ENCODE results near the gene OR10H2.

OR10H2 gene

DNA sequence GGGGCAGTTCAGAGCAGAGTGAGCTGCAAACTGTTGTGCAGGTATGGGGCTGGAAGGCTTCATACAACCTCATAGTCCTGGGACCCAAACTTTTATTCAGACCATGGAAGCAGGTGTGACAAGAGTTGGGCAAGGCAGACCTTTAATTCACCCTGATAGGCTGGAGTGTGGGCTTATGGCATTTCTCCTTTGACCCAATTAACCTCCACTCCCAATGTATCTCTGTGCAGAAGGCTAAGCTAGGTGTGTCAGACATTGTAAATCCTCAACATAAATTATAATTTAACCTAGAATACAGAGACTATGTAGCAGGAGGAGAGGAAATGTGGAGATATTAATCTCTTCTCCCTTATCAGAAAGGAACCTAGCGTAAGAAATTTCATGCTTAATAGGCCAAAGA is 12.2 kb upstream of the OR10H2 start:
- Histone ChIP-seq H3K4me1 (ENCODE audit: control insufficient read depth, insufficient read depth, low read length) (no peaks in the 10 kb centered on the region), H3K9me3 (ENCODE audit: control insufficient read depth in 2 of 2, low read length in 2 of 2) (no peaks in the 10 kb centered on the region), H3K27ac (ENCODE audit: low read length) (no peak overlapping the region), H3K9ac (ENCODE audit: low read length in 2 of 2) (no peak overlapping the region), H3K4me3 (ENCODE audit: low read length in 2 of 2) (no peak overlapping the region), H3K36me3 (ENCODE audit: control insufficient read depth in 2 of 2, insufficient read depth in 2 of 2, low read length in 2 of 2) (no peaks in the 10 kb centered on the region), H3K27me3 (ENCODE audit: control insufficient read depth in 1 of 2, insufficient read depth in 2 of 2, low read length in 2 of 2) (peaks cover 9 to 15% of the 10 kb centered on the region in 2 donors)

DNA sequence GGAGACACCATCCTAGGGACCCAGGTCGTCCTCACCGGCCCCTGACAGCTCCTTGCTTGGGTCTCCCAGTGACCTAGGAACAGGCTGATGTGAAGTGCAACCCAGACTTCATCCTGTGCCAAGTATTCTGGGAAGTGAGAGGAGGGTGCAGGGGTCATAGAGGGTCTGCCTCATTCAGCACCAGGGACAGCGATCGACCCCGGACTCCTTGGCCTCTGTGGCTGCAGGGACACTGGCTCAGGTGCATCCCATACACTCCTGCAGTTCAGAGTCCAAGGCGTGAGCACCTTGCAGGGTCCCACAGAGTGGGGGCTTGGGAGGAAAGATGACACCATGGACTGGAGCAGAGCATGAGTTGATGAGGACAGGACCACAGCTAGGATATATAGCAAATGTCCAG is 10.0 kb upstream of the OR10H2 start:
- Histone ChIP-seq H3K4me3 (ENCODE audit: low read length in 2 of 2) (no peak overlapping the region), H3K9ac (ENCODE audit: low read length in 2 of 2) (no peak overlapping the region), H3K27me3 (ENCODE audit: control insufficient read depth in 1 of 2, insufficient read depth in 2 of 2, low read length in 2 of 2) (peaks cover 9 to 18% of the 10 kb centered on the region in 2 donors), H3K27ac (ENCODE audit: low read length) (no peak overlapping the region), H3K36me3 (ENCODE audit: control insufficient read depth in 2 of 2, insufficient read depth in 2 of 2, low read length in 2 of 2) (no peaks in the 10 kb centered on the region), H3K9me3 (ENCODE audit: control insufficient read depth in 2 of 2, low read length in 2 of 2) (no peaks in the 10 kb centered on the region), H3K4me1 (ENCODE audit: control insufficient read depth, insufficient read depth, low read length) (no peaks in the 10 kb centered on the region)

DNA sequence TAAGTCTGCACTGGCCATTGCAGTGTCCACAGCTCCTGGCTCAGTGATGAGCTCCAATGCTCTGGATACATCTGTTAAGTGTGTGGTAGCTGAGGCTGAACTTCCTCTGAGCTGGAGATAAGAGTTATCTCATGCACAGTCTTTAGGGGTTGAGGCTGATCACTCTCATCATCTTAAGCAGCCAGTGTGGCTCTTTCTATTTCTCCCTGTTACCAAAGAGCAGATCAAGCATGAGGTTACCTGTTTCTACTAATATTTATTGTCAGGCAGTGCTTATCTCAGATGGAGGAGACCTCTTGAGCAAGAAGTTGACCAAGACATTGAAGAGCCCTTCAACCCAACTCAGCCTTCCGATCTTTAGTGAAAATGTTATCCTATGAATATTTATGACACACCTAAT is 6.6 kb upstream of the OR10H2 start:
- peaks cover 14 to 25% of the 10 kb centered on the region in 2 donors for H3K27me3 ChIP-seq (ENCODE audit: control insufficient read depth in 1 of 2, insufficient read depth in 2 of 2, low read length in 2 of 2)
- H3K4me3 ChIP-seq (ENCODE audit: low read length in 2 of 2), result no peak overlapping the region
- no peaks in the 10 kb centered on the region for H3K4me1 ChIP-seq (ENCODE audit: control insufficient read depth, insufficient read depth, low read length)
- H3K9me3 ChIP-seq (ENCODE audit: control insufficient read depth in 2 of 2, low read length in 2 of 2), result no peaks in the 10 kb centered on the region
- H3K9ac ChIP-seq (ENCODE audit: low read length in 2 of 2), result no peak overlapping the region
- no peaks in the 10 kb centered on the region for H3K36me3 ChIP-seq (ENCODE audit: control insufficient read depth in 2 of 2, insufficient read depth in 2 of 2, low read length in 2 of 2)
- H3K27ac ChIP-seq (ENCODE audit: low read length), result no peak overlapping the region

DNA sequence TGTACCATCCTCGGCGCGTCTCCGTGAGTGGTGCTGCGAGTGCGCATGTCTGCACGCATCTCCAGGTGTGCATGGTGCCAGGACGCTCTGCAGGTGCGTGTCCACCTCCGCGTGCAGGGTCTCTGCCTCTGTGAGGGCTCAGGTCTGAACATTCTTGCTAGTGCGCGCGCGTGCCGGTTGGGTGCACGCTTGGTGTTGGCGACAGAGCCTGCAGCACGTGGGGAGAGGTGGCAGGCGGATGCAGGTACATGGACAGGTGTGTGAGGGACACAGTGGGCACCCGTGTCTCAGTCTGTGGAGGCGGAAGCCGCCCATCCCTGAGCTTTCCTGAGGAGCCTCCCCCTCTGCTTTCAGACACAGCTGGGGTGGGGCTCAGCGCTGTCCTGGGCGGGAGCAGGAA is 4.9 kb upstream of the OR10H2 start:
- H3K9ac ChIP-seq (ENCODE audit: low read length in 2 of 2), result no peak overlapping the region
- H3K4me1 ChIP-seq (ENCODE audit: control insufficient read depth, insufficient read depth, low read length), result no peaks in the 10 kb centered on the region
- no peak overlapping the region for H3K27ac ChIP-seq (ENCODE audit: low read length)
- no peak overlapping the region for H3K4me3 ChIP-seq (ENCODE audit: low read length in 2 of 2)
- peaks cover 8 to 14% of the 10 kb centered on the region in 2 donors for H3K27me3 ChIP-seq (ENCODE audit: control insufficient read depth in 1 of 2, insufficient read depth in 2 of 2, low read length in 2 of 2)
- H3K36me3 ChIP-seq (ENCODE audit: control insufficient read depth in 2 of 2, insufficient read depth in 2 of 2, low read length in 2 of 2), result no peaks in the 10 kb centered on the region
- H3K9me3 ChIP-seq (ENCODE audit: control insufficient read depth in 2 of 2, low read length in 2 of 2), result no peaks in the 10 kb centered on the region

DNA sequence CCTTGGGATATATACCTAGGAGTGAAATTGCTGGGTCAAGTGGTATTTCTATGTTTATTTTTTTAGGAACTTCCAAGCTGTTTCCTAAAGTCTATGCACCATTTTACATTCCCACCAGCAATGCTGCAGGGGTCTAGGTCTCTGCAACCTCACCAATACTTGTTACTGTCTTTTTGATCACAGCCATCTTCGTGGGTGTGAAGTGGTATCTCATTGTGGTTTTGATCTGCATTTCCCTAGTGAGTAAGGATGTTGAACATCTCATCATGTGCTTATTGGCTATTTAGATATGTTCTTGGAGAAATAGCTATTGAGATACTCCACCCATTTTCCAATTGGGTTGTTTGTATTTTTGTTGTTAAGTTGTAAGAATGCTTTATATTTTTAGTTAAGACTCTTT is 2.7 kb downstream of the OR10H2 start:
- H3K9me3 ChIP-seq (ENCODE audit: control insufficient read depth in 2 of 2, low read length in 2 of 2), result peaks cover 3 to 4% of the 10 kb centered on the region in 2 donors
- H3K27ac ChIP-seq (ENCODE audit: low read length), result no peak overlapping the region
- H3K9ac ChIP-seq (ENCODE audit: low read length in 2 of 2), result no peak overlapping the region
- no peak overlapping the region for H3K4me3 ChIP-seq (ENCODE audit: low read length in 2 of 2)
- no peaks in the 10 kb centered on the region for H3K36me3 ChIP-seq (ENCODE audit: control insufficient read depth in 2 of 2, insufficient read depth in 2 of 2, low read length in 2 of 2)
- no peaks in the 10 kb centered on the region for H3K4me1 ChIP-seq (ENCODE audit: control insufficient read depth, insufficient read depth, low read length)
- peaks cover 5 to 6% of the 10 kb centered on the region in 2 donors for H3K27me3 ChIP-seq (ENCODE audit: control insufficient read depth in 1 of 2, insufficient read depth in 2 of 2, low read length in 2 of 2)

DNA sequence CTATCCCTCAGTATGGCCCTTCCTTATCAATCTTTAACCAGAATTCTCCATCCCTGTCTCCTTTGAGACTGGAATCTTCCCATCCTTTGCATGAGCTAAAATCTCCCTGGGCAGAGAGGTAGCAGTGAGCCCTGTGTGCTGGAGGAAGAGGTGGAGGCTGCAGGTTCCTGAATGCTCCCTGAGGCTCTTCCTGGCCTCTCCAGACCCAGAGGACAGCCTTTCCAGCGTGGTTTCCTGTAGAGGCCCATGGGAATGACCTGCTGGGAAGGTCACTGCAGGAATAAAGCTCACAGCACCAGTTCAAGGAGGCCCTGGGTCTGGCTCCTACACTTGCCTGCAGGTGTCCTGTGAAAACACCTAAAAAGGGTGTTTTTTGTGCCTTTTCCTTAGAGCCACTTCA is 4.6 kb downstream of the OR10H2 start:
- H3K9me3 ChIP-seq (ENCODE audit: control insufficient read depth in 2 of 2, low read length in 2 of 2), result peaks cover 3 to 4% of the 10 kb centered on the region in 2 donors
- H3K27me3 ChIP-seq (ENCODE audit: control insufficient read depth in 1 of 2, insufficient read depth in 2 of 2, low read length in 2 of 2), result peaks cover 5 to 6% of the 10 kb centered on the region in 2 donors
- H3K36me3 ChIP-seq (ENCODE audit: control insufficient read depth in 2 of 2, insufficient read depth in 2 of 2, low read length in 2 of 2), result no peaks in the 10 kb centered on the region
- no peaks in the 10 kb centered on the region for H3K4me1 ChIP-seq (ENCODE audit: control insufficient read depth, insufficient read depth, low read length)
- no peak overlapping the region for H3K27ac ChIP-seq (ENCODE audit: low read length)
- H3K4me3 ChIP-seq (ENCODE audit: low read length in 2 of 2), result no peak overlapping the region
- no peak overlapping the region for H3K9ac ChIP-seq (ENCODE audit: low read length in 2 of 2)

DNA sequence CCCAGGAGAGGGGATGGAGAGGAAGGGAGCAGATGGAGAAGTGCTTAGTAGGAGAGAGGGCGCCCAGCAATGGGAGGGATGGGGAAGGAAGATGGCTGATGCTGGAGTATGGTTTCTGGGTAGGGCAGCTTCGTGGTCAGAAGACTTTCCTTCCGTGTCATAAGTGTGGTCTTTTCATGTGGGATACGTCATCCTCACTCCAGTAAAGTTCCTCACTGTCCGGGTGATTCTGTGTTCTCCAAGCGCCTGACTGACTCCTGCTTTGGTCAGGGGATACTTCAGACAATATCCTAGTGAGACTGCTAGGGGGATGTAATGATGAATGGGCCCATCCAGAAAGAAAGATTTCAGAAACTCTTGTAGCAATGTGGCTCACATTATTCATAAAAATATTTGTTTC is 6.1 kb downstream of the OR10H2 start:
- Histone ChIP-seq H3K4me1 (ENCODE audit: control insufficient read depth, insufficient read depth, low read length) (no peaks in the 10 kb centered on the region), H3K9me3 (ENCODE audit: control insufficient read depth in 2 of 2, low read length in 2 of 2) (peaks cover 3 to 4% of the 10 kb centered on the region in 2 donors), H3K27me3 (ENCODE audit: control insufficient read depth in 1 of 2, insufficient read depth in 2 of 2, low read length in 2 of 2) (peaks cover under 1% of the 10 kb centered on the region in 2 donors), H3K9ac (ENCODE audit: low read length in 2 of 2) (no peak overlapping the region), H3K27ac (ENCODE audit: low read length) (no peak overlapping the region), H3K36me3 (ENCODE audit: control insufficient read depth in 2 of 2, insufficient read depth in 2 of 2, low read length in 2 of 2) (no peaks in the 10 kb centered on the region), H3K4me3 (ENCODE audit: low read length in 2 of 2) (no peak overlapping the region)

DNA sequence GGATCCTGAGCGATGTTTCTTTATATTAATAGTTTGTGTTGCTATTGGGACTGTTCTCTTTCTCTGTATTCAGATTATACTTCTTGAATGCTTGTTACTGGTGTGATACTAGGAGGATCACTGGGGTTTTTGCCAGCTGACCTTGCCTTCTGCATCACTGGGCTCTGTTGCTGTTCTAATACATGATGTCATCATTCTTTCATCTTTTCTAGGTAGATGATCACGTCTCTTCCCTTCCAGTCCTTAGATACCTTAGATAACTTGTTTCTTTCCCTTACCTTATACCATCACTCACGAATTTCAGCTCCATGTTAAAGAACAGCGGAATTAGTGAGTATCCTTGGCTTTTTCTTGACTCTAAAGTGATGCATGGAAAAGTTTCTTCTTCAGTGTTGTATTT is 9.9 kb downstream of the OR10H2 start, which contains the start of gene OR10H3:
Gene OR10H3, plus strand, starts transcription at position 264 of the 400 bp plus-strand sequence. CDS start 3,408 bp downstream, outside the sequence.
- no peaks in the 10 kb centered on the region for H3K27me3 ChIP-seq (ENCODE audit: control insufficient read depth in 1 of 2, insufficient read depth in 2 of 2, low read length in 2 of 2)
- H3K27ac ChIP-seq (ENCODE audit: low read length), result no peak within 1 kb of the TSS
- H3K4me1 ChIP-seq (ENCODE audit: control insufficient read depth, insufficient read depth, low read length), result no peaks in the 10 kb centered on the region
- no peak within 1 kb of the TSS for H3K9ac ChIP-seq (ENCODE audit: low read length in 2 of 2)
- H3K4me3 ChIP-seq (ENCODE audit: low read length in 2 of 2), result no peak within 1 kb of the TSS
- H3K36me3 ChIP-seq (ENCODE audit: control insufficient read depth in 2 of 2, insufficient read depth in 2 of 2, low read length in 2 of 2), result no peaks in the 10 kb centered on the region
- peaks cover 8 to 9% of the 10 kb centered on the region in 2 donors for H3K9me3 ChIP-seq (ENCODE audit: control insufficient read depth in 2 of 2, low read length in 2 of 2)

DNA sequence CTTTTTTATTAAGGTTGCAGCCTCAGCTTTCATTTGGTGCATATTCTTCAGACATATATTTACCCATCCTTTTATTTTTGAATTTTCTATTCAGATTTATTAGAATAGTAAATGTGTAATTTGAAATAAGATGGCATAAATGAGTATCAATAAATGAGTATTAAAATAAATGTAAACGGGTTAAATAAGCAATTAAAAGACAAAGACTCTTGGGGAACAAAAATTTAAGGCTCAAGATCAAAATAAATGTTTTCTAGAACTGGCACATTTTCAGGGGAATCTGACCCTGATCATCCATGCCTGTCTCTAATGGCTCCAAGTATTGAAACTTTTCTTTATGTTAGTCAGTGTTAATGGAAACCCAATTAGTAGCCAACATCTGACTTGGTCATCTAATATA is 13.0 kb downstream of the OR10H2 start:
- H3K4me1 ChIP-seq (ENCODE audit: control insufficient read depth, insufficient read depth, low read length), result no peaks in the 10 kb centered on the region
- H3K9me3 ChIP-seq (ENCODE audit: control insufficient read depth in 2 of 2, low read length in 2 of 2), result peaks cover 8 to 9% of the 10 kb centered on the region in 2 donors
- no peaks in the 10 kb centered on the region for H3K36me3 ChIP-seq (ENCODE audit: control insufficient read depth in 2 of 2, insufficient read depth in 2 of 2, low read length in 2 of 2)
- no peak overlapping the region for H3K9ac ChIP-seq (ENCODE audit: low read length in 2 of 2)
- H3K27ac ChIP-seq (ENCODE audit: low read length), result no peak overlapping the region
- no peaks in the 10 kb centered on the region for H3K27me3 ChIP-seq (ENCODE audit: control insufficient read depth in 1 of 2, insufficient read depth in 2 of 2, low read length in 2 of 2)
- no peak overlapping the region for H3K4me3 ChIP-seq (ENCODE audit: low read length in 2 of 2)

DNA sequence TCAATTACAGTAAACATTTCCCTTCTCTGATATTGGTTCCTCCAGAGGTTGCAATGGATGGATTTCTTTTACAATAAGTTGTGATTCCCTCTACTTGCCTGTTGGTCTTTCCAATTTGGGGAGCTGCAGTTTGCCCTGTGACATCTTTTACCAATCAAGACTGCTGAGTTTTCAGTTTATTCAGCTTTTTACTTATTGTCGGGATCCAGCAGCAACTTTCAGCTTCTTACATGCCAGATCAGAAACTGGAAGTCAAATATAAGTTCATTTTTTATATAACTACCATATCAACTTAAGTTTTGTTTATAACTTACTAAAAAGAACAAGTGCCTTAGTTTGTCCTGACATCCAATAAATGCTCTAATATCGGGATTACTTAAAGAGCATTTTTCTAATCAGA is 20.4 kb downstream of the OR10H2 start:
- peaks cover 3 to 9% of the 10 kb centered on the region in 2 donors for H3K27me3 ChIP-seq (ENCODE audit: control insufficient read depth in 1 of 2, insufficient read depth in 2 of 2, low read length in 2 of 2)
- H3K9ac ChIP-seq (ENCODE audit: low read length in 2 of 2), result no peak overlapping the region
- no peak overlapping the region for H3K27ac ChIP-seq (ENCODE audit: low read length)
- H3K4me3 ChIP-seq (ENCODE audit: low read length in 2 of 2), result no peak overlapping the region
- H3K36me3 ChIP-seq (ENCODE audit: control insufficient read depth in 2 of 2, insufficient read depth in 2 of 2, low read length in 2 of 2), result no peaks in the 10 kb centered on the region
- peaks cover 0 to 4% of the 10 kb centered on the region in 2 donors for H3K9me3 ChIP-seq (ENCODE audit: control insufficient read depth in 2 of 2, low read length in 2 of 2)
- no peaks in the 10 kb centered on the region for H3K4me1 ChIP-seq (ENCODE audit: control insufficient read depth, insufficient read depth, low read length)

DNA sequence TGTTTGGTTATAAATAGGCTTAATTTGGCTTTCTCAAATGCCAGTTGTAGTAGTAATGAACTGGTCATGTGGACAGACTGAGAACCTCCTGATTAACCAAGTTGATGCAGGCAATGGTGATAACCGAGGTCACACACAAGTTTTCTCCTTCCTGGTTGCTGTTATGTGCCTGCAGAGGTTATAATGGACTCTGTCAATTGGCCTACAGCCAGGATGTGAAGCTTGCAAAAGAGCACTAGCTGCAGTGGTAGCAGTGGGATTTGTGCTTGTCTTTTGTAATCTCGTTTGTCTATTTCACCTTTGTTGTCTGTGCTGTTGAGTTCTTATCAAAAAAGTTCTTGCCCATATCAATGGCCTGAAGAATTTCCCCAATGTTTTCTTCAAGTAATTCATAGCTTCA is 30.6 kb downstream of the OR10H2 start:
- Histone ChIP-seq H3K9ac (ENCODE audit: low read length in 2 of 2) (no peak overlapping the region), H3K36me3 (ENCODE audit: control insufficient read depth in 2 of 2, insufficient read depth in 2 of 2, low read length in 2 of 2) (no peaks in the 10 kb centered on the region), H3K4me3 (ENCODE audit: low read length in 2 of 2) (no peak overlapping the region), H3K27me3 (ENCODE audit: control insufficient read depth in 1 of 2, insufficient read depth in 2 of 2, low read length in 2 of 2) (peaks cover 11 to 18% of the 10 kb centered on the region in 2 donors), H3K4me1 (ENCODE audit: control insufficient read depth, insufficient read depth, low read length) (no peaks in the 10 kb centered on the region), H3K27ac (ENCODE audit: low read length) (no peak overlapping the region), H3K9me3 (ENCODE audit: control insufficient read depth in 2 of 2, low read length in 2 of 2) (no peaks in the 10 kb centered on the region)

Measured in stomach smooth muscle (tissue), 2 donors.